DND-41 (cell line): Measurements from ENCODE around the gene PLPP3.

Source experiments
- ATAC-seq: fragments of 200-7000 bp; cut with Tn5 transposase; 3 replicates; pipeline ENCODE4 v1.9.1; 2021; ENCODE audit warnings: low read depth; ENCODE audit not compliant: insufficient read depth
- DNase-seq: peaks from one replicate; pipeline ENCODE4 v3.0.0-alpha.2; 2020
- H2AFZ ChIP-seq: 2 replicates; pipeline ENCODE4 v1.6.0; 2012; ENCODE audit warnings: low read depth, low read length
- H3K27ac ChIP-seq: 2 replicates; pipeline ENCODE4 v1.5.1; 2012; ENCODE audit warnings: low read length, inconsistent platforms
- H3K27me3 ChIP-seq: fragments of 200-600 bp; sonication (generic); 2 replicates; pipeline ENCODE4 v1.6.0; 2012; ENCODE audit warnings: low read length, mild to moderate bottlenecking, inconsistent platforms; ENCODE audit not compliant: insufficient read depth, poor library complexity
- H3K36me3 ChIP-seq: 2 replicates; pipeline ENCODE4 v1.5.1; 2012; ENCODE audit warnings: low read length, inconsistent platforms; ENCODE audit not compliant: insufficient read depth
- H3K4me1 ChIP-seq: 2 replicates; pipeline ENCODE4 v1.5.1; 2012; ENCODE audit warnings: mild to moderate bottlenecking, low read length; ENCODE audit not compliant: insufficient read depth
- H3K4me2 ChIP-seq: 2 replicates; pipeline ENCODE4 v1.6.0; 2012; ENCODE audit warnings: mild to moderate bottlenecking, moderate library complexity, low read length, inconsistent platforms; ENCODE audit not compliant: insufficient read depth
- H3K4me3 ChIP-seq, 2 experiments: fragments of 200-600 bp in 1 of 2; shearing (Covaris generic) in 1 of 2; 2 replicates each; pipeline ENCODE4 v1.5.1; 2012 to 2016; ENCODE audit warnings: inconsistent platforms in 2 of 2, low read length in 2 of 2, mild to moderate bottlenecking in 2 of 2, low read depth in 1 of 2, moderate library complexity in 1 of 2
- H3K79me2 ChIP-seq: 2 replicates; pipeline ENCODE4 v1.6.0; 2012; ENCODE audit warnings: low read length, inconsistent platforms; ENCODE audit not compliant: insufficient read depth
- H3K9ac ChIP-seq: 2 replicates; pipeline ENCODE4 v1.6.0; 2012; ENCODE audit warnings: low read depth, mild to moderate bottlenecking, inconsistent platforms, low read length, moderate library complexity
- H3K9me3 ChIP-seq: 2 replicates; pipeline ENCODE4 v1.5.1; 2012; ENCODE audit warnings: low read length, moderate library complexity, mild to moderate bottlenecking, inconsistent platforms; ENCODE audit not compliant: insufficient read depth, severe bottlenecking
- H4K20me1 ChIP-seq: 2 replicates; pipeline ENCODE4 v1.6.0; 2012; ENCODE audit warnings: low read length; ENCODE audit not compliant: insufficient read depth
- EZH2 ChIP-seq: IDR thresholded peaks from 3 replicates; pipeline ENCODE4 v1.6.1; 2012; ENCODE audit warnings: borderline replicate concordance, low read depth, mild to moderate bottlenecking, moderate library complexity, low read length, inconsistent platforms; ENCODE audit not compliant: severe bottlenecking
- TF ChIP-seq, protein P1 (sequence below): IDR thresholded peaks from 2 replicates; pipeline ENCODE4 v1.5.1; 2012; ENCODE audit warnings: borderline replicate concordance, low read length, moderate library complexity, mild to moderate bottlenecking; ENCODE audit not compliant: poor library complexity, severe bottlenecking; ENCODE audit errors: extremely low read depth

Gene PLPP3

DNA sequence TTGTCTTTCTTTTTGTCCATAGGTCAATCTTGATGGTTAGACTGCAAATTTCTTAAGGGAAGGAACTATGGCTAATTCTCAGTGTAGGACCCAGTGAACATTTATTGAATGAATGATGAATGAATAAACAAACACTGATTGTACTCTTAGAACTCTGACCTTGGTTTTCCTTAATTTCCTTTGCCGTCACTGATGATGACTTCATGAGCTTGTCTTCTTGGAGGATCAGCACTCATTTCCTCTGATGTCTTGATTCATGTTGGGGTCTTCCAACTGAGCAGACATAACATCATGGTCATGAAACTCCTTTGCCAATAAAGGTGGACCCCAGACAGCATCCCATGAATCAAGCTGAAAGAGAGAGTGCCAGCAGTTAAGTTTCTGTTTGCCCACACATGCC is 96.3 kb downstream of the PLPP3 start:
- H4K20me1 ChIP-seq, result no peaks in the 10 kb centered on the region
- no peaks in the 10 kb centered on the region for H3K27me3 ChIP-seq
- H3K4me3 ChIP-seq, result no peak overlapping the region
- DNase-seq (no peak), ATAC-seq (no peak)
- H3K9me3 ChIP-seq, result no peaks in the 10 kb centered on the region
- no peak overlapping the region for H3K9ac ChIP-seq
- no peak overlapping the region for H3K4me2 ChIP-seq
- no peaks in the 10 kb centered on the region for H3K36me3 ChIP-seq
- H3K27ac ChIP-seq, result no peak overlapping the region
- no peaks in the 10 kb centered on the region for H3K4me1 ChIP-seq
- H2AFZ ChIP-seq, result no peak overlapping the region
- H3K79me2 ChIP-seq, result no peaks in the 10 kb centered on the region
- no peak for TF ChIP-seq EZH2
- TF ChIP-seq, protein P1, sequence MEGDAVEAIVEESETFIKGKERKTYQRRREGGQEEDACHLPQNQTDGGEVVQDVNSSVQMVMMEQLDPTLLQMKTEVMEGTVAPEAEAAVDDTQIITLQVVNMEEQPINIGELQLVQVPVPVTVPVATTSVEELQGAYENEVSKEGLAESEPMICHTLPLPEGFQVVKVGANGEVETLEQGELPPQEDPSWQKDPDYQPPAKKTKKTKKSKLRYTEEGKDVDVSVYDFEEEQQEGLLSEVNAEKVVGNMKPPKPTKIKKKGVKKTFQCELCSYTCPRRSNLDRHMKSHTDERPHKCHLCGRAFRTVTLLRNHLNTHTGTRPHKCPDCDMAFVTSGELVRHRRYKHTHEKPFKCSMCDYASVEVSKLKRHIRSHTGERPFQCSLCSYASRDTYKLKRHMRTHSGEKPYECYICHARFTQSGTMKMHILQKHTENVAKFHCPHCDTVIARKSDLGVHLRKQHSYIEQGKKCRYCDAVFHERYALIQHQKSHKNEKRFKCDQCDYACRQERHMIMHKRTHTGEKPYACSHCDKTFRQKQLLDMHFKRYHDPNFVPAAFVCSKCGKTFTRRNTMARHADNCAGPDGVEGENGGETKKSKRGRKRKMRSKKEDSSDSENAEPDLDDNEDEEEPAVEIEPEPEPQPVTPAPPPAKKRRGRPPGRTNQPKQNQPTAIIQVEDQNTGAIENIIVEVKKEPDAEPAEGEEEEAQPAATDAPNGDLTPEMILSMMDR, result no peak

DNA sequence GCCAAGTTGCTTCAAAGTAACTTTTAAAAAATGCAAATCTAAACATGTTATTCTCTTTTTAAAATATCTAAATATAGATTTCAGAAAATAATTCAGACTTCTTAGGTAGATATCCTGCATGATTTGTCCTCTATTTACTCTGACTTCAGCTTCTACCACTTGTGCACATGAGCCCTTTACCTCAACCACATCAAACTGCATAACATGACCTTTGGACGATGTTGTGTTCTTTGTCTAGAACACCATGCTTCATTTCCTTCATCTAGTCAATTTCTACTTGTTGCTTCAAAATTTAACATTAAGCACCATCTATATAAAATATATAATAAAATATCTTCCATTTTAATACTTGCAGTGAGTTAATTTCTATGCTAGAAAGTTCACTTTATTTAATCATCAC is 96.9 kb downstream of the PLPP3 start:
- Histone ChIP-seq H3K4me1 (no peaks in the 10 kb centered on the region), H3K4me3 (no peak overlapping the region), H2AFZ (no peak overlapping the region), H3K79me2 (no peaks in the 10 kb centered on the region), H3K36me3 (no peaks in the 10 kb centered on the region), H3K27ac (no peak overlapping the region), H3K27me3 (no peaks in the 10 kb centered on the region), H4K20me1 (no peaks in the 10 kb centered on the region), H3K9ac (no peak overlapping the region), H3K4me2 (no peak overlapping the region), H3K9me3 (no peaks in the 10 kb centered on the region)
- ATAC-seq (no peak), DNase-seq (no peak)
- TF ChIP-seq EZH2, result no peak
- TF ChIP-seq, protein P1, result no peak

DNA sequence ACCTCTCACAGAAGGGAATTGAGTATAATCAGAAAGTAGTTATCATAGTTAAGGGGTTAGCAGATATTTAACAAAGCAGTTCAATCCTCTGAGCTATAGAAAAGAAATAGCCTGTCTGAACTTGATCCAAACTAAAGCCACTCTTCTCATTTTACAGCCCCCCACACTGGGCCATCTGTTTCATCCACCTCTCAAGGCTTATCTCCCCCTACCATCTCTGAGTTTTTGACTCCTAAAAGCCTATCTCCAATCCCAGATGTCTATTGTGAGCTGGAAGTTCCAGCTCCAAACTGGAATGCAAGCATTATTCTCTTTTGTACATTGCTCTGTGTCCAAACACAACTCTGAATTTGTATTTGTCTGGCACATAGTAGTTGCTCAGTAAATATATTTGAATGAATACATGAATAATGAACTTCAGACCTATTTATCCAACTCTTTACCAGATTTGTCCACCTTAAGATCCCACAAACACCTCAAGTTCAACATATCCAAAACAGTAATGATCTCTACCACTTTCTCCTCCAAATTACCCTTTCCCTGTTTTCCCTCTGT is 98.1 kb downstream of the PLPP3 start:
- H2AFZ ChIP-seq, result no peak overlapping the region

More for the DNA sequence above, 98.1 kb downstream of the PLPP3 start:
- TF ChIP-seq, protein P1, result no peak
- TF ChIP-seq EZH2, result no peak
- H3K36me3 ChIP-seq, result no peaks in the 10 kb centered on the region
- no peaks in the 10 kb centered on the region for H3K79me2 ChIP-seq
- no peak overlapping the region for H3K27ac ChIP-seq
- DNase-seq (no peak), ATAC-seq (no peak)
- H3K9me3 ChIP-seq, result no peaks in the 10 kb centered on the region
- H3K27me3 ChIP-seq, result no peaks in the 10 kb centered on the region
- H3K9ac ChIP-seq, result no peak overlapping the region
- no peak overlapping the region for H3K4me3 ChIP-seq
- H3K4me2 ChIP-seq, result no peak overlapping the region
- H4K20me1 ChIP-seq, result no peaks in the 10 kb centered on the region
- H3K4me1 ChIP-seq, result no peaks in the 10 kb centered on the region
